HG03354 (cell line): Measurements from ENCODE around the gene ZNF697.
"Not testable (repeated sequence)": the region's sequence is repeated elsewhere in the genome, so short reads cannot be mapped to it uniquely, and the experiment has no call there.

Experiments
- ATAC-seq: cut with Tn5 transposase; IDR thresholded peaks from one replicate; pipeline ENCODE4 v1.9.1; 2021; ENCODE audit warnings: mild to moderate bottlenecking; ENCODE audit not compliant: unreplicated experiment, poor library complexity, severe bottlenecking

The ZNF697 gene

DNA sequence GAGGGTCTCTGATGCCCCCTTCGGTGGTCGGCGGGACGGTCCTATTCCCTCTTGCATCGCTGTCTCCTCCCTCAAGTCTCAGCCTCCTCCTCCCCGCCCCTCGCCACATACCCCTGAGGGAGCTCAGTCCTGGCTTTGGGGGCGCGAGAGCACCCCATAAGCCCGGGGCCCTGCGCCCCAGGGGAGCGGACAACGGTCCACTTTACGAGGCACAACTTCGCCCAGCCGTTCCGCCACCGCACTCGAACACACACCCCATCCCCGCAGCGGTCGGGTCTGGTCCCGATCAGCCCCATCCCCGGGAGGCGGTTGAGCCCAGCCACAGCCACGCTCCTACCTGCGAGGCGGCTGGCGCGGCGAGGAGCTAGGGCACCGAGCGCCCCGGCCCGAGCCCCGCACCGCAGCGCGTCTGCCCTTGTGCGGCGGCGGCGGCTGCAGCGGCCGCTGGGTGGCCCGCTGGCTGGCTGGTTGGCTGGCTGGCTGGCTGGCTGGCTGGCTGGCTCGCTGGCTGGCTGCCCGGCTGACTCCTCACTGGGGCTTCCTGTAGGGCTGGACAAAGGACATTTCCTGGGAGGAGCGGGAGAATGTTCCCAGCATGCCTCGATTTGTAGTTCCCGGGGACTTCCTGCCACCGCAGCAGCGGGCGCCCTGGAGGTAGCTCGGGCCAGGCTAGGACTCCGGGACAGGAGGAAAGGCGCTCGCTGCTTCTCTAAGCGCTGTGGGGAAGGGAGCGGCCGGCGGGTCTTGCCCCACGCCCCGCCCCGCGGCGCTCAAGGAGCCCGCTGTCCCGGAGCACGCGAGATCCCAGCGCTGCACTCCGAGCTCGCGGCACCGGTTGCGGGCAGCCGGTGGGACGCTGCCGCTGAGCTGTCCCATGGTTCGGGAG is at the start of gene ZNF697:
TSS of gene ZNF697 (minus strand) at position 533 of the 886 bp plus-strand sequence. CDS start 22,166 bp downstream, outside the sequence.
- peak; percentile 78 for ATAC-seq

- no peak for ATAC-seq
Measured at GRCh38 chr1:119697598-119697997, 49.5 kb upstream of the ZNF697 start.

DNA sequence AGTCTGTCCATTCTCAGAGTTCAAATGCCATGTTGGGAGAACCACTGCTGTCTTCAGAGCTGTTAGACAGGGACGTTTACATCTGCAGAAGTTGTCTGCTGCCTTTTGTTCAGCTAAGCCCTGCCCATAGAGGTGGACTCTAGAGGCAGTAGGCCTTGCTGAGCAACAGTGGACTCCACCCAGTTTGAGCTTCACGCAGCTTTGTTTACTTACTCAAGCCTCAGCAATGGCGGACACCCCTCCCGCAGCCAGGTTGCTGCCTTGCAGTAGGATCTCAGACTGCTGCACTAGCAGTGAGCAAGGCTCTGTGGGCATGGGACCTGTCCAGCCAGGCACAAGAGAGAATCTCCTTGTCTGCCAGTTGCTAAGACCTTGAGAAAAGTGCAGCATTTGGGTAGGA is 48.8 kb upstream of the ZNF697 start:
- ATAC-seq: not testable (repeated sequence)

DNA sequence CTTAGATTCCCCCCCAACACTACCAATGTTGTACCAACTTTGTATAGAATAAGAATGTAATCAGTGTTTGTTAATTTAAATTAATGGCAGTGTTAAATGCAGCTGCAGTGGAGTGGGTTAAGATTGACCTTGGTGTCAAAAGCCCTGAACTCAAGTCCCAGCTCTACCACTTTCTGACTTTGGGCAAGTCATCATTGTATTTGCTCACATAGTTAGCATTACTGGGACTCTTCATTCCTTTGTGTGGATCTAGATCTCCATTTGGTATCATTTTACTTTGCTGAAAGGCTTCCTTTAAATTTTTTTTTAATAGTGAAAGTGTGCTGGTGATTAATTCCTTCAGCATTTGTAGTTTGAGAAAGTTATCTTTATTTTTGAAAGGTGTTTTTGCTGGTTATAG is 41.4 kb upstream of the ZNF697 start:
- ATAC-seq: no peak

DNA sequence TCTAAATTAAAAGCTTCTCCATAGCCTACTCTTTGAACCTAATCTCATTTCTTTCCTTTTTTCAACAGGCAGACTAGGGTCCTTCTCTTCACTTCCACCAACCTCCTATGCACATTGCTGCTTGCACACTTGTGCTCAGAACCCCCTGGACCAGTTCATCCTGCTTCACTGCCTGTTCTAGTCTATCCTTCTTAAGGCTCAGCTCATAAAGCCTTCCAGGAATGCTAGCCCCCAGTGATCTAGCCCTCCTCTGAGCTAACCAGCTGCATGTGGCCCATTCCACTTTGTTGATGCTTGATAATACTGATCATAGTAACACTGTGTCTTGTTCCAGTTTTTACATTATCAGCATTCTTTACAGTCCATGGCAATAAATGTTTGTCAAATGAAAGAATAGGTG is 40.7 kb upstream of the ZNF697 start:
- ATAC-seq: no peak

DNA sequence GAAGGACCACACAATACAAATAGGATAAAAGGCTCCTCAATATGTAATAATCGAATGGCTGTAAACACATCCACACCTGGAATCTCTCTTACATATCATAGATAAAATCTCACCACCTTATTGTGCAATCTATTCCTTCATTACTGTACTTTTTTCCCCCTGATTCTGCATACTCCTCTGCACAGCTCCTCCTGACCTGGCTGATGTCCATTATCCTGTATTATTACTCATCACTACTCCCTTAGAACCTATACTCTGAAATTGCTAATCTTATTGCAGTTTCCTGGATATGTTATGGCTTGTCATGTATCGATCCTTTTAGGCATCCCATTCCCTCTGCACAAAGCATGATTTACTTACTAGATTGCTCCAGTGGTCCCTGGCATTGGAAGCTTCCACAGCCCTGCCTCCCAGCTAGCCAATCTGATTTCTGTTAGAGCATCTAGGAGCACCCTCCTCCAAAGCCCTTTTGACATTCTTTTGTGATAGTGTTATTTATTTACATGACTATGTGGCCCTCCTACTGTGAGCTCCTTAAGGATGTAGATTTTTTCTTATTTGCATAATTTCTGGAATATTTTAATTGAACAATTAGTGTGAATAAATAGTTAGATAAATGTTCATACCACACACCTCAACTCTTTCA is 39.5 kb upstream of the ZNF697 start:
- no peak for ATAC-seq

- ATAC-seq: no peak
Measured at GRCh38 chr1:119686661-119687060, 38.6 kb upstream of the ZNF697 start.

- no peak for ATAC-seq
Measured at GRCh38 chr1:119683893-119684292, 35.8 kb upstream of the ZNF697 start.

DNA sequence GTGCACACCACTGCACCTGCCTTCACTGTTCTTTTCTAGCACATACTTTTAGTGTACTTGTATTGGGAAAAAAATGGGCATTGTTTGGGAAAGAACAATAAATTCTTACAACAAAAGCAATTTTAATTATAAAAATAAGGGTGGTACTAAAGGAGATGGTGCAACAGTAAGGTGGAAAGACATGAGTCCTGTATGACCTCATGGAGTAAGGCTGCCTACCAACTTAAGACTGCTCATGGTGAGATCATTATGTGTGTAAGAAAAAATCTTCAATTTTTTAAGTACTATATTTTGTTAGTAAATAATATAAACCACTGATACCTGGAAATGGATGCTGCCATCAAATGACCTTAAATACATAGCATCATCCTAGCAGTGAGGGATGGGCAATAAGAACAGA is 34.1 kb upstream of the ZNF697 start:
- ATAC-seq: no peak

DNA sequence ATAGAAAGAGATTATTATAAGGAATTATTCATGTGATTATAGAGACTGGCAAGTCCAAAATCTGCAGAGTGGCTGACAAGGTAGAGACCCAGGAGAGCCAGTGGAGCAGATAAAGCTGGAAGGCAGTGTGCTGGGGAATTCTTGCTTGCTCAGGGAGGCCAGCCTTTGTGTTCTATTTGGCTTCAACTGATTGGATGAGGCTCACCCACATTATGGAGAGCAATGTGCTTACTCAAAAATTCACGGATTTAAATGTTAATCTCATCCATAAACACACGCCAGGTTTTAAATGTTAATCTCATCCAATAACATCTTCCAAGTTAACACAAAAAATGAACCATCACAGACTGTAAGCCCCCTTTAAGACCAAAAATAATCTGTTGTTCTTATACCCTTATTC is 33.5 kb upstream of the ZNF697 start:
- ATAC-seq: no peak

DNA sequence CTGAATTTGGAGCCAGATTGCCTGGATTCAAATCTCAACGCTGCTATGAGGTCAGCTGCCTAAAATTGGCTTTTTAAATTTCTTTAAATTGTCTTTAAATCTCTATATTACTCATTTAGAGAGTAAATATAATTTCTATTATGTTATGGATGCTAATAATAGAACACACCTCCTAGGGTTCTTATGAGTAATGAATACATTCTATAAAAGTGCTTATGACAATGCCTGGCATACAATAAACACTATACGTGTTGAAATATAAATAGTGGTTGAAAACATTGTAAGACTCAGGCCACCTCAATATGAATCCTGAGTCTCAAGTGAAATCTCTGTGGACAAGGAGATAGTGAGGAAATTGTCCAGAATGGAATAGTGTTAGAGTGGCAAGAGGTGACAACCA is 32.7 kb upstream of the ZNF697 start:
- ATAC-seq: no peak

GRCh38 chr1:119680193-119680592 is 32.1 kb upstream of the ZNF697 start:
- ATAC-seq: no peak

- no peak for ATAC-seq
Measured at GRCh38 chr1:119679223-119679622, 31.2 kb upstream of the ZNF697 start.

- no peak for ATAC-seq
Measured at GRCh38 chr1:119676571-119677206, 28.6 kb upstream of the ZNF697 start.

DNA sequence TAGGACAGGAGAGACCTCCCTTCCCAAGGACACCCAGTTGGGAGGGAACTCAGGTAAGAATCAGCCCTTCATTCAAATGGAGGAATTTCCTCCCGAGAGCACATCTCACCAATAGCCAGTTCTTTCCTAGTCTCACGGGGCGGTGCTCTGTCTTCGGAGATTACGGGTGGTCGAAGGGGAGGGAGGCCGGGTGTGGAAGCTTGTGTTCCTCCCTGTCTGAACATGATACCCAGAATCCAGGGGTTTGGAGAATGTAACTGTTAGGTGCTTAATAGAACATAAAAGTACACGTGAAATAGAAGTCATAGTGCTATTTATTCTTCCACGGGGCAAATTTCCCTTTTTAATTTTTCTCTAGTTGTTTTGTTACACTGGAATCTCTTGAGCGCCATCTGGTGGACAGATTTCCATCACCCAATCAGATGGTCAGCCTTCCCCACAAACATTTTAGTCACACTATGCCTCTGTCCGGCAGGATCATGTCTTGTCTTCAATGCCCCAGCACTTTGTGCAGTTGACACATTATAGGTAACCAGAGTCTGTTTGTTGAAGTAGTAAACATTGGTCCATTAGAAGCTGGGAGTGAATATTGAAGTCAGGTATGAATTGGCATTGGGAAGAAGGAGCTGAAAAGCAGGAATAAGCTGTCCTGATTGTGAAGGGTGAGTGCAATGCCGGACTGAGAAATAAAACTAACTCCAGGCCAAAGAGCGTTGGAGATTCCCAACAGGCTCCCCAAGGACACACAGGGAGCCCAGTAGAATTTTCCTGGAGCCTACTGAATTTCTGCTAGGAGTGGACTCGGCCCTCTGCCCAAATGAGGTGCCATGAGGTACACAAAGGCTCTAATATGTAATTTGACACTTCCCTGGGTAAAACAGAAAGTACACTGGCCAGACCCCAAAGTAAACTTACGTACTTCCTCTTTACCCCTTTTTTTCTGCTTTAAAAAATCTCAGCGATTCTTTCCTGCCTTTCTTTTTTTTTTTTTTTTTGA is 27.6 kb upstream of the ZNF697 start:
- ATAC-seq: peak; percentile 57

DNA sequence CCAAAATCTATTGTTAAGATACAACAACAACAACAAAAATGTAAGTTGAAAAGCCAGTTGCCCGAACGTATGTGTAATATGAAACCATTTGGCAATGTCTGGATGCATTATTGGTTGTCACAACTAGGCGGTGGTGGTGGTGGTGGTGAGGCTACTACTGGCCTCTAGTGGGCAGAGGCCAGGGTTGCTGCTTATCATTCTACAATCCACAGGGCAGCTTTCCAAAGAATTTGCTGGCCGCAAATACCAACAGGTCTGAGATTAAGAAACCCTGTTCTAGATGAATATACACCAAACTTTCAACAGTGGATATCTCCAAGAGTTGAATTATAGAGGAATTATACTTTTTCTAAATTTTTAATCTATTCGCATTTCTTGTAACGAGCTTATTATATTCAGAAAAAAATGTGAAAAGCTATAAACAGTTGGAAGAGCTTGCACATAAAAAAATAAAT is 26.8 kb upstream of the ZNF697 start:
- ATAC-seq: peak; percentile 86

DNA sequence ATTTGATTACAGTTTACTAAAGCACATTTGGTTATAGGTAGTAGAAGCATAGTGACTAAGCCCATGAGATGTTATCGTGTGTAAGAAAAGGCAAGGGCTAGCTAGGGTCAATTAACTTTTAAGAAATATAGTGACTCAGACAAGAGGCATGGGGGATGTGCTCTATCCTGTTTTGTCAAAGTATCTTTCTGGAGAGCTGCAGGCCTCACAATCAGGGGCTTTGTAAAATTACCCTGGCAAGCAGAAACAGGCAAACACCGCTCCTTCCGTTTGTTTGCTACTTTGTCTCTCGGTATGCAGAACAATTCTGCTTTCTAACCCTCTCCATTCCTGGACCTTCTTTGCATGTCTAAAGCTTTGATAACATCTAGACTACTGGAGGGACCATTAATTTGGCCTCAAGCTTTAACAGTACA is 26.1 kb upstream of the ZNF697 start:
- no peak for ATAC-seq

- ATAC-seq: no peak
Measured at GRCh38 chr1:119673171-119673940, 25.3 kb upstream of the ZNF697 start.

- no peak for ATAC-seq
Measured at GRCh38 chr1:119670898-119671297, 22.8 kb upstream of the ZNF697 start.
